HL-60 (cell line): ENCODE measurements around the gene TNNI2.
"Not testable (repeated sequence)": the region's sequence is repeated elsewhere in the genome, so short reads cannot be mapped to it uniquely, and the experiment has no call there.

ENCODE experiments used
- POLR2AphosphoS5 ChIP-seq: IDR thresholded peaks from 2 replicates; pipeline ENCODE4 v1.6.1; 2012; ENCODE audit warnings: low read depth
- TF ChIP-seq, protein P1 (sequence below): IDR thresholded peaks from one replicate; pipeline ENCODE4 v1.5.1; 2011; ENCODE audit warnings: low read length, control low read depth, inconsistent platforms; ENCODE audit not compliant: insufficient read depth

DNA sequence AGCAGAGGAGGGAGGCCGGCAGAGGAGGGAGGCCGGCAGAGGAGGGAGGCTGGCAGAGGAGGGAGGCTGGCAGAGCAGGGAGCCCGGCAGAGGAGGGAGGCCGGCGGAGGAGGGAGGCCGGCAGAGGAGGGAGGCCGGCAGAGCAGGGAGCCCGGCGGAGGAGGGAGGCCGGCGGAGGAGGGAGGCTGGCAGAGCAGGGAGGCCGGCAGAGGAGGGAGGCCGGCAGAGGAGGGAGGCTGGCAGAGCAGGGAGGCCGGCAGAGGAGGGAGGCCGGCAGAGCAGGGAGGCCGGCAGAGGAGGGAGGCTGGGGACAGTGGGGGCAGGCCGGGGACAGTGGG is 35.0 kb downstream of the TNNI2 start:
- TF ChIP-seq, protein P1, sequence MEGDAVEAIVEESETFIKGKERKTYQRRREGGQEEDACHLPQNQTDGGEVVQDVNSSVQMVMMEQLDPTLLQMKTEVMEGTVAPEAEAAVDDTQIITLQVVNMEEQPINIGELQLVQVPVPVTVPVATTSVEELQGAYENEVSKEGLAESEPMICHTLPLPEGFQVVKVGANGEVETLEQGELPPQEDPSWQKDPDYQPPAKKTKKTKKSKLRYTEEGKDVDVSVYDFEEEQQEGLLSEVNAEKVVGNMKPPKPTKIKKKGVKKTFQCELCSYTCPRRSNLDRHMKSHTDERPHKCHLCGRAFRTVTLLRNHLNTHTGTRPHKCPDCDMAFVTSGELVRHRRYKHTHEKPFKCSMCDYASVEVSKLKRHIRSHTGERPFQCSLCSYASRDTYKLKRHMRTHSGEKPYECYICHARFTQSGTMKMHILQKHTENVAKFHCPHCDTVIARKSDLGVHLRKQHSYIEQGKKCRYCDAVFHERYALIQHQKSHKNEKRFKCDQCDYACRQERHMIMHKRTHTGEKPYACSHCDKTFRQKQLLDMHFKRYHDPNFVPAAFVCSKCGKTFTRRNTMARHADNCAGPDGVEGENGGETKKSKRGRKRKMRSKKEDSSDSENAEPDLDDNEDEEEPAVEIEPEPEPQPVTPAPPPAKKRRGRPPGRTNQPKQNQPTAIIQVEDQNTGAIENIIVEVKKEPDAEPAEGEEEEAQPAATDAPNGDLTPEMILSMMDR: not testable (repeated sequence)
- not testable (repeated sequence) for TF ChIP-seq POLR2AphosphoS5
